ENCODE measurements around the gene CAMTA1.

CAMTA1 gene

GRCh38 chr1:7716506-7716905 is 931.3 kb downstream of the CAMTA1 start:
- TF ChIP-seq, protein P1, sequence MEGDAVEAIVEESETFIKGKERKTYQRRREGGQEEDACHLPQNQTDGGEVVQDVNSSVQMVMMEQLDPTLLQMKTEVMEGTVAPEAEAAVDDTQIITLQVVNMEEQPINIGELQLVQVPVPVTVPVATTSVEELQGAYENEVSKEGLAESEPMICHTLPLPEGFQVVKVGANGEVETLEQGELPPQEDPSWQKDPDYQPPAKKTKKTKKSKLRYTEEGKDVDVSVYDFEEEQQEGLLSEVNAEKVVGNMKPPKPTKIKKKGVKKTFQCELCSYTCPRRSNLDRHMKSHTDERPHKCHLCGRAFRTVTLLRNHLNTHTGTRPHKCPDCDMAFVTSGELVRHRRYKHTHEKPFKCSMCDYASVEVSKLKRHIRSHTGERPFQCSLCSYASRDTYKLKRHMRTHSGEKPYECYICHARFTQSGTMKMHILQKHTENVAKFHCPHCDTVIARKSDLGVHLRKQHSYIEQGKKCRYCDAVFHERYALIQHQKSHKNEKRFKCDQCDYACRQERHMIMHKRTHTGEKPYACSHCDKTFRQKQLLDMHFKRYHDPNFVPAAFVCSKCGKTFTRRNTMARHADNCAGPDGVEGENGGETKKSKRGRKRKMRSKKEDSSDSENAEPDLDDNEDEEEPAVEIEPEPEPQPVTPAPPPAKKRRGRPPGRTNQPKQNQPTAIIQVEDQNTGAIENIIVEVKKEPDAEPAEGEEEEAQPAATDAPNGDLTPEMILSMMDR (IDR thresholded peaks at IDR 0.05; ENCODE audit: low read depth, low read length), result no peak
- no peak overlapping the region for H3K4me3 ChIP-seq (ENCODE audit: low read depth, low read length)

DNA sequence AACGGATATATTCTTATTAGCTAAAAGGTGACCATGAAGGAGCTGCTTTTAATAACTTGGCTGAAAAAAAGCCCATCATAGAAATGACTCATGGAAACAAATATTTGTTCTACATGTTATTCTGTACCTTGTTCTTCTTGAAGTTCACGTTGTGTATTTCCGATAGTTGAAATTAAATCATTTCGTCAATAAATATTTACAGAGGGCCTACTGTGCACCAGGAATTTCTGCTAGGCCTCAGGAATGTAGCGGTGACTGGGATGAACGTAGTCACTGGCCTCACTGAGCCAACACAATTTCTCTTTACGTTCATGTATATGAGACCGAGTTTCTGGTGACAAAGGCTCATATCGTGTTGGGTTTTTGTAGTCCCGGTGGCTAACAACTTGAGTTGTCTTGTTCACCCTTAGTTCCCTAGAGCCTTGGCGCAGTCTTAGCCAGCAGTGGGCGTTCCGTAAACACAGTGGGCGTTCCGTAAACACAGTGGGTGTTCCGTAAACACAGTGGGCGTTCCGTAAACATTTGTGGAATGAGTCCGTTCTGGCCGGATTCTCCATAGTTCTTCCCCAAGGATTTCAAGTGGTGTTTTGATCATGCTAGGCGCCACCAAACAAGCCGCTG is 932.6 kb downstream of the CAMTA1 start:
- no peak overlapping the region for H3K4me3 ChIP-seq (ENCODE audit: low read depth, low read length)
- TF ChIP-seq, protein P1 (IDR thresholded peaks at IDR 0.05; ENCODE audit: low read depth, low read length), result no peak

GRCh38 chr1:7719468-7720094 is 934.3 kb downstream of the CAMTA1 start:
- no peak overlapping the region for H3K4me3 ChIP-seq (ENCODE audit: low read depth, low read length)
- TF ChIP-seq, protein P1 (IDR thresholded peaks at IDR 0.05; ENCODE audit: low read depth, low read length), result no peak

GRCh38 chr1:7721940-7722669 is 936.9 kb downstream of the CAMTA1 start:
- H3K4me3 ChIP-seq (ENCODE audit: low read depth, low read length), result no peak overlapping the region
- TF ChIP-seq, protein P1 (IDR thresholded peaks at IDR 0.05; ENCODE audit: low read depth, low read length), result no peak

DNA sequence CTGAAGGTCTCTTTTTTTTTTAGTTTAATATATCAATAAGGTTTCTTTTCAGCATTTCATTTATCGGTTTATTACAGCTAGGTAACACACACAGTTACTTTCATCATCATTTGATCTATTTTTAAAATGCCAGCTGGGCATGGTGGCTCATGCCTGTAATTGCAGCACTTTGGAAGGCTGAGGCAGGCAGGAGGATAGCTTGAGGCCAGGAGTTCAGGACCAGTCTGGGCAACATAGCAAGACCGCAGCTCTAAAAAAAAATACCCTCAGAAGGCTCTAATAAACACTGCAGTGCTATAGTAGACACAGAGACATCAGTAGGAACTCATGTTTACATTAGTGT is 937.4 kb downstream of the CAMTA1 start:
- TF ChIP-seq, protein P1 (IDR thresholded peaks at IDR 0.05; ENCODE audit: low read depth, low read length), result no peak

DNA sequence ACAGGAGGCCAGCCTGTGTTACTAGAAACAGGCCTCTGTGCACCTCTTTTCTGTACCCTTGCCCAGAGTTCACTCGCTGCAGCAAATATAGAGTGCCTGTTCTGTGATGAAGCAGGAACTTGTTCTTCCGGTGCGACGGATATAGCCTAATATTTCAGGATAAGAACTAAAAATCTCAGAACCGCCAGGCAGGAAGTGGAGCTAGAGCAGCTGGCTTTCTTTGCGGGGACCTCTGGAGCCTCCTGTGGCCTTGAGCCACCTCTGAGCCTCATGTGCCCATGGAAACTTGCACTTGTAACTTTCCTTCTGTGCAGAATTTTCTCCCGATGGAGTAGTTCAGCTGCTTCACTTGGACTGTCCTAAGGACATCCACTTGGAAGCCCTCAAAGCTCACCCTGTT is 941.4 kb downstream of the CAMTA1 start:
- TF ChIP-seq, protein P1 (IDR thresholded peaks at IDR 0.05; ENCODE audit: low read depth, low read length), result no peak

More for the DNA sequence above, 937.4 kb downstream of the CAMTA1 start:
- H3K4me3 ChIP-seq (ENCODE audit: low read depth, low read length), result no peak overlapping the region

More for the DNA sequence above, 941.4 kb downstream of the CAMTA1 start:
- H3K4me3 ChIP-seq (ENCODE audit: low read depth, low read length), result no peak overlapping the region

Measured in WI38 (cell line).